Measurements from ENCODE around the gene PTPDC1. TPM values are rescaled to one million over a fixed set of nuclear protein-coding genes. Genes with fewer than 3 reads are reported as not detected.

PTPDC1 gene
- total and polyA plus RNA-seq, 2 of the 4 experiments (the other 2 are of a cell fraction) = 3.9 to 6.1 TPM

DNA sequence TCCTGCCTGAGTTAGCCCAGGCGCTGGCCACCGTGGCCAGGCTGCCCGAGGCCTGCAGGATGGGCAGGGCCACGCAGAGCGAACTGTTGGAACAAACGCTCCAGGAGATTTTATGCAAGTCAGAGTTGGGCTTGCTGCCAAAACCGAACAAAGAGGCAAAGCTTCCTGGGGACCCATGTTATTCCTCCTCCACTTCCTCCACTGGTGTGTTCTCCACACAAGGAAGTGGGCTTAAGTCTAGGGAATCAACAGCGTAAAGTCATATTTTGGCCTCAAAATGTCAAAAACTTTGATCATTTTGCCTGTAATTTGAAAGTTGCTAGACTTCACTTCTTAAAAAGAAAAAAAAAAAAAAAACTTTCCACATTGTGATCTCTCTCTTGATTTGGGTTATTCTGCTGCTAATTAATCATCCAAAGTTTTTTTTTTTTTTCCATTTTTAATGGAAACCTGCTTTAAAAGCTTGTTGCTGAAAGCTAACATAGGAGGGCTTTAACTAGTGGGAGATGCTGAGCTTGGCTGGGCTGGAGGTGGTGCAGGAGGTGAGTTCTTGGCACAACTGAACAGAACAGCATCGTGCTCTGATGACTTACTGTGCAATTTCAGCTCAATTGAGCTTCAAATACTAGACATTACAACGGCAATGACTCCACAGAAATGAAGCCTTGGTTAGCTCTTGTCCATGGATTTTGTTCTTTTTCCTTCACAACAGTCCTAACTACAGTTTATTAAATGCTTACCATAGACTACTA lies 73.0 kb downstream of the PTPDC1 start (continued):
- no peak for TF ChIP-seq RCOR1 (IDR thresholded peaks at IDR 0.05; ENCODE audit: insufficient replicate concordance, low read length)
- no peak for TF ChIP-seq NFE2L2 (IDR thresholded peaks at IDR 0.05; ENCODE audit: low read depth, low read length)

Other genes with a start within 250 kb of the PTPDC1 start
- gene BARX1, start 129.1 kb upstream of the PTPDC1 start, total RNA-seq (2012; rRNA removed) = not detected in 2 replicates
- gene BARX1, start 129.1 kb upstream of the PTPDC1 start, polyA plus RNA-seq (2012; rRNA removed) = not detected in 2 replicates
- gene ZNF169, start 174.8 kb downstream of the PTPDC1 start, total RNA-seq (2012; rRNA removed) = 2.7 and 4.4 TPM in 2 replicates
- 2.0 and 3.2 TPM in 2 replicates for gene ZNF169, start 174.8 kb downstream of the PTPDC1 start, polyA plus RNA-seq (2012; rRNA removed)
- not detected in 2 replicates for gene NUTM2F, start 244.2 kb downstream of the PTPDC1 start, total RNA-seq (2012; rRNA removed)
- gene NUTM2F, start 244.2 kb downstream of the PTPDC1 start, polyA plus RNA-seq (2012; rRNA removed) = not detected in 2 replicates